Neural crest cell (in vitro differentiated cells): Measurements from ENCODE around the gene ZNF613. TPM values are rescaled to one million over a fixed set of nuclear protein-coding genes. Genes with fewer than 3 reads are reported as not detected.
"Not testable (repeated sequence)": the region's sequence is repeated elsewhere in the genome, so short reads cannot be mapped to it uniquely, and the experiment has no call there.

Experiments used
- DNase-seq: peaks from one replicate; pipeline ENCODE4 v3.0.0; 2021; ENCODE audit warnings: low read depth, mixed read lengths, low spot score
- H3K27ac Mint-ChIP-seq: one replicate; pipeline ENCODE4 v1.8.0; 2021; ENCODE audit warnings: mild to moderate bottlenecking, mixed read lengths; ENCODE audit not compliant: unreplicated experiment
- H3K27me3 Mint-ChIP-seq: 2 replicates; pipeline ENCODE4 v1.8.0; 2021; ENCODE audit warnings: low read depth, mild to moderate bottlenecking, mixed read lengths
- H3K36me3 Mint-ChIP-seq: 2 replicates; pipeline ENCODE4 v1.8.0; 2021; ENCODE audit warnings: low read depth, mild to moderate bottlenecking, mixed read lengths
- H3K4me1 Mint-ChIP-seq: 2 replicates; pipeline ENCODE4 v1.8.0; 2021; ENCODE audit warnings: mixed read lengths
- H3K4me3 Mint-ChIP-seq: one replicate; pipeline ENCODE4 v1.8.0; 2021; ENCODE audit warnings: mild to moderate bottlenecking, mixed read lengths
- H3K9me3 Mint-ChIP-seq: 2 replicates; pipeline ENCODE4 v1.8.0; 2021; ENCODE audit warnings: mixed read lengths
- CTCF ChIP-seq: fragments of 200-600 bp; sonication (generic); conservative IDR thresholded peaks from 2 replicates; pipeline ENCODE4 v1.5.0; 2021; ENCODE audit warnings: antibody characterized with exemption, mild to moderate bottlenecking
- total RNA-seq: library from RNA; stranded (reverse); gene quantifications from 2 replicates; pipeline ENCODE4 v1.2.1, GENCODE V29; 2021

ZNF613 gene
- total RNA-seq, 1 donor from 2014 or later = 6.3 TPM

DNA sequence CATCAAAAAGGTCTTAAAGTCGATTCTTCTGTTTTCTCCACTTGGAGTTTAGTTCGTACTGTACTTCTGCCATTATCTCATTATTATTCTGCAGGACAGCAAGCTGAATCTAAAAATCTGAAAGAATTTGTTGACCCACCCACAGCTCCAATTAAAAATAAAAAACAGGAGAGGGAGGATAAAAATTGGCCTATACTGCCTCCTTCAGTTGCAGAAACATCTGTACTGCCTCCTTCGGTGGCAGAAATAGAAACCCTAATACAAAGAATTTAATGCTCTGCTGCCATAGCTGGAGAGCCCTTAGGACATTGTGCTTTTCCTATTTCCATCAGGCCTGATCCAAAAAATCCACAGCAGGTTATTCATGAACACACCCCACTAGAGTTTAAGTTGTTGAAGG is 49.6 kb downstream of the ZNF613 start:
- H3K4me3 Mint-ChIP-seq = no peak overlapping the region
- H3K4me1 Mint-ChIP-seq = no peaks in the 10 kb centered on the region
- H3K27me3 Mint-ChIP-seq = no peaks in the 10 kb centered on the region
- DNase-seq = no peak
- no peak for TF ChIP-seq CTCF
- H3K36me3 Mint-ChIP-seq = peaks cover 67% of the 10 kb centered on the region
- peaks cover 32% of the 10 kb centered on the region for H3K9me3 Mint-ChIP-seq
- H3K27ac Mint-ChIP-seq = no peak overlapping the region

DNA sequence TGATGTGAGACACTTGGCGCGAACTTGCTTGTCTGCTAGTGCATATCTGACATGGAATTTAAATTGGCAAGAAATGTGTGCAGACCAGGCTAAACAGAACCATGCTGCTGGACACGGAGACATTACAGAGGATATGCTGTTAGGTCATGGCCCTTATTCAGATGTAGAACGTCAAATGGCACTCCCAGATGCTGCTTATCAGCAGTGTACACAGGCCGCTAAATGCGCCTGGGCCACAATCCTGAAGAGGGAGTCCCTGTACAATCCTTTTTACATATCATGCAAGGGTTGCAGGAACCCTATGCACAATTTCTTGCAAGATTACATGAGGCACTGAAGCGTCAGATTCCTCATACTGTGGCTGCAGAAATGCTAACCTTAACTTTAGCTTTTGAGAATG is 50.1 kb downstream of the ZNF613 start:
- peaks cover 31% of the 10 kb centered on the region for H3K9me3 Mint-ChIP-seq
- DNase-seq = no peak
- H3K4me3 Mint-ChIP-seq = no peak overlapping the region
- no peak for TF ChIP-seq CTCF
- no peak overlapping the region for H3K27ac Mint-ChIP-seq
- H3K27me3 Mint-ChIP-seq = no peaks in the 10 kb centered on the region
- no peaks in the 10 kb centered on the region for H3K4me1 Mint-ChIP-seq
- H3K36me3 Mint-ChIP-seq = peaks cover 63% of the 10 kb centered on the region

DNA sequence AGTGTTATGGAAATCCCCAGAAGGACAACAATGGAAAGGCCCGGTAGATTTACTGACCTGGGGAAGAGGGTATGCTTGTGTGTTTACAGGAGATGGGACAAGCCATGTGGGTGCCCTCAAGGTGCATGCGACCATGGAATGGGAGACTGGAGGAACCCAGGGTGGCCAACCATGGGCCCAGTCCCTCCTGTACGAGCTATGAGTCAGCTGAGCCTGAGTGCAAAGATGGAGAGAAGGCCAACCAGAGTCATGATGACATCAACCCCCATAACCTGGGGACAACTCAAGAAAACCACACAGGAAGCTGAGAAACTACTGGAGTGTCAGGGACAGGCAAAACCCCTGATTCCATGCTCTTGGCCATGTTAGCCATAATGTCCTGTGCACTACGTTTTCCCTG is 51.6 kb downstream of the ZNF613 start:
- TF ChIP-seq CTCF = no peak
- no peak overlapping the region for H3K27ac Mint-ChIP-seq
- no peak overlapping the region for H3K4me3 Mint-ChIP-seq
- H3K36me3 Mint-ChIP-seq = peaks cover 61% of the 10 kb centered on the region
- no peaks in the 10 kb centered on the region for H3K27me3 Mint-ChIP-seq
- peaks cover 30% of the 10 kb centered on the region for H3K9me3 Mint-ChIP-seq
- H3K4me1 Mint-ChIP-seq = no peaks in the 10 kb centered on the region
- DNase-seq = no peak

GRCh38 chr19:51980116-51980736 is 53.0 kb downstream of the ZNF613 start:
- Mint-ChIP-seq H3K27ac (no peak overlapping the region), H3K4me1 (no peaks in the 10 kb centered on the region), H3K36me3 (peaks cover 51% of the 10 kb centered on the region), H3K27me3 (no peaks in the 10 kb centered on the region), H3K4me3 (no peak overlapping the region), H3K9me3 (peaks cover 26% of the 10 kb centered on the region)
- no peak for TF ChIP-seq CTCF
- no peak for DNase-seq

DNA sequence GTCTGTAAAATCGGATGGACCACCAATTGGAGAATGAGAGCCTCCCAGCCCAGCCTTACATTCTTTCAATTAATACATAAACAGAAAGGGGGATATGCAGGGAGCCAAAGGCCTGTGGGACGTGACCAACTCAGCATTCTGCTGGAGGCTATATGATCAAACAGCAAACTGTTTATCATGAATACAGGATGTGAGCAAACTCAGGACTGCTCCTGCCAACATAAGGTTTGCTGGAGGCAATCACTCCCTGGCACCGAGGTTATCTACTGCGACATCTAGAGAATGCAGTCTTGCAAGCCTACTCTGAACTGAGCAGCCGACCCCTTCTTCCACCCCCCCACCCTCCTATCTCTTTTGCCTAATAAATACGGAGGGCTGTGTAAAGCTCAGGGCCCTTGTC is 53.7 kb downstream of the ZNF613 start:
- H3K4me1 Mint-ChIP-seq, H3K4me3 Mint-ChIP-seq, H3K27me3 Mint-ChIP-seq, DNase-seq, H3K27ac Mint-ChIP-seq: not testable (repeated sequence)
- peaks cover 26% of the 10 kb centered on the region for H3K9me3 Mint-ChIP-seq
- H3K36me3 Mint-ChIP-seq = peaks cover 51% of the 10 kb centered on the region

DNA sequence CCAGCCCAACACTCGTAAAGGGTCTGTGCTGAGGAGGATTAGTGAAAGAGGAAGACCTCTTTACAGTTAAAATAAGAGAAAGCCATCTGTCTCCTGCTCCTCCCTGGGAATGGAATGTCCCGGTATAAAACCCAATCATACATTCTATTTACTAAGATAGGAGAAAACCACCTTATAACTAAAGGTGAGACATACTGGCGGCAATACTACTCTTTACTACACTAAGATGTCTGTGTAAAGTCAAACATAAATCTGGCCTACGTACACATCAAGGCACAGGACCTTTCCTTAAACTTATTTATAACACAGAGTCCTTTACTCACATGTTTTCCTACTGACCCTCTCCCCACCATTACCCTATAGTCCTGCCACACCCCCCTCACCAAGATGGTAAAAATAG is 56.1 kb downstream of the ZNF613 start:
- no peak for DNase-seq
- peaks cover 7% of the 10 kb centered on the region for H3K4me1 Mint-ChIP-seq
- H3K36me3 Mint-ChIP-seq = peaks cover 43% of the 10 kb centered on the region

More for the DNA sequence above, 56.1 kb downstream of the ZNF613 start:
- H3K9me3 Mint-ChIP-seq = peaks cover 20% of the 10 kb centered on the region
- no peak overlapping the region for H3K27ac Mint-ChIP-seq
- peak overlapping the region; percentile 35 for H3K4me3 Mint-ChIP-seq
- H3K27me3 Mint-ChIP-seq = no peaks in the 10 kb centered on the region
- TF ChIP-seq CTCF = no peak
